Dermis microvascular lymphatic vessel endothelial cell (primary cell): ENCODE results near the gene TFAP2C. TPM values are rescaled to one million over a fixed set of nuclear protein-coding genes. Genes with fewer than 3 reads are reported as not detected.
"Not testable (repeated sequence)": the region's sequence is repeated elsewhere in the genome, so short reads cannot be mapped to it uniquely, and the experiment has no call there.

Source experiments
- DNase-seq, 2 donors: peaks; one replicate each; pipeline versions ENCODE4 v3.0.0 to v3.0.0-alpha.2; 2010; ENCODE audit warnings: low read depth in 2 of 2
- total RNA-seq: library from RNA; depleted of rRNA; stranded (reverse); fragments of >200 nt; gene quantifications from 2 replicates; pipeline ENCODE4 v1.2.1, GENCODE V29; 2014

TFAP2C gene
- total RNA-seq, 1 donor from 2014 or later = not detected

DNA sequence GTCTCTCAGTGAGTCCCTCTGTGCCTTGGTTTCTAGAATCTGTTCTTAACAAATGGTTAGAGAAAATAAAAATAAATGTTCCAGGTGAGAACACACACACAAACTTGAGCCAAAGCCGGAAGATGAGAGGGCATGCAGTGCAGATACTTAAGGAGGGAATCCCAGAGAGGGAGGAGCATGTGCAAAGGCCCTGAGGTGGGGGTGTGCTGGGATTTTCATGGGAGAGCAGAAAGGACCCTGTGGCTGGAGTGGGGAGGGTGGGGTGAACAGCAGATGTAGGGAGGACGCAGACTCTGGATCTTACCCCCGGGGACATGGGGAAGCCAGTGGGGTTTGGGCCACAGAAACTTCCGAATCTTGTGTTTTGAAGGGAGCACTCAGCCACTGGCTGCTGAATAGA lies 17.5 kb downstream of the TFAP2C start:
- DNase-seq = no peak

DNA sequence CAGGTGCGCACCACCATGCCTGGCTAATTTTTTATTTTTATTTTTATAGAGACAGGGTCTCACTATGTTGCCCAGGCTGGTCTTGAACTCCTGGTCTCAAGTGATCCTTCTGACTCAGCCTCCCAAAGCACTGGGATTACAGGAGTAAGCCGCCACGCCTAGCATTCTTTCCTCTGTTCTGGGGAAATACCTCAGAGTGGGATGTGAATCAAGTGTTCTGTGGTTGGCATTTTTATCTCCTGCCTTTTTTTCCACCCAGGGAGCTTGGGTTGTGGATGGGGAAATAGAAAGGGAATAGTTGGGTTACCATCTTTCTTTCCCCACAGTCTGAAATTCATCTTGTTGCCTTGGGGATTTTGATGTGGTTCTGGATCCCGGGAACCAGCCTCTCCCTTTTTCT lies 24.1 kb downstream of the TFAP2C start:
- no peak for DNase-seq

DNA sequence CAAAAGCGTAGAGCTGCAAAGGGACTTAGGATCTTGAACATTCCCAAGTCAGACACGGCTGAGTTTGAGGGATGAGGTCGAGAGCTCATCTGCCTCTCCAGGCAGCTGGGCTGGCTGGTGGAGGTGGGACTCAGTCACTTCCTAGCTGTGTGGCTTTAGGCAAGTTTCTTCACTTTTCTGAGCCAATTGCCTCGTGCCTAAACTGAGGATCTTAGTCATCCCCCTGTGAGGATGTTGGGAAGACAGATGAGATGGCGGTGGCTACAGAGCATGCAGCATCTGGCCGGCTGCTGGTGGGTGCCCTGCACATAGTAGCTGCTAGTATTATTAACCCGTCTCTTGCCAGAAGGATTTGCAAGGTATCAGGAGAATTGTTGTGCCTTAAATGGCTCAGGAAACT lies 27.5 kb downstream of the TFAP2C start:
- DNase-seq = no peak

DNA sequence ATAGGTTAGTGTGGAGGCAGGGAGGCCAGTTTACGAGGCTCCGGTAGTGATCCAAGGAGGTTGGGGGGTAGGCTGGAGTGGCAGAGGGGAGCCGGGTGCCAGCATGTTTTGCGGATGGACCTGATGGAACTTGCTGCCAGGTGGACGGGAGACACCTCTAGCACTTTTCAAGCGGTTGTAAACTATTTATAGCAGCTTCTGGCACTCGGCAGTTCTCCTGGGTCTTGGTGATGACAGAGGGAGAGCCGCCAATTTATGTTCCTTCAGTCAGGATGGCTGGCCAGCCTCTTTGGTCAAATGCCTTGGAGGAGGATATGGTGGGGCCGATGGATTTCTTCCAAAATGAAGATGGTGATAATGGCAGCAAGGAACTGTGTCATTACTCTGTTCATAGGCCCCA lies 28.8 kb downstream of the TFAP2C start:
- no peak for DNase-seq

DNA sequence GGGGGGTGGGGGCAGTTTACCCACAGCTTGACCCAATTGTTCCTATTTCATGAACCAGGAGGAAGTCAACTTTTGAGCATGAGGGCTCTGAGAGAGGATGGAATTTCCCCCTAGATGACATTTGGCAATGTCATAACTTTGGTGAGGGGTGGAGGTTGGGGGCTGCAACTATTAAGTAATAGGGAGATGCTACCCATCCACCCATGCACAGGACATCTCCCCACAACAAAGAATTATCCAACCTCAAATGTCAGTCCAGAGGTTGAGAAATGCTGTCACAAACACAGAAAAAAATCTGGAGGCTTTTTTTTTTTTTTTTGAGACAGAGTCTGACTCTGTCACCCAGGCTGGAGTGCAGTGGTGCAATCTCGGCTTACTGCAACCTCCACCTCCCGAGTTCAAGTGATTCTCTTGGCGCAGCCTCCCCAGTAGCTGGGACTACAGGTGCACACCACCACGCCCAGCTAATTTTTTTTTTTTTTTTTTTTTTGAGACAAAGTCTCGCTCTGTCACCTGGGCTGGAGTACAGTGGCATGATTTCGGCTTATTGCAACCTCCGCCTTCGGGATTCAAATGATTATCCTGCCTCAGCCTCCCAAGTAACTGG lies 29.3 kb downstream of the TFAP2C start:
- not testable (repeated sequence) for DNase-seq

DNA sequence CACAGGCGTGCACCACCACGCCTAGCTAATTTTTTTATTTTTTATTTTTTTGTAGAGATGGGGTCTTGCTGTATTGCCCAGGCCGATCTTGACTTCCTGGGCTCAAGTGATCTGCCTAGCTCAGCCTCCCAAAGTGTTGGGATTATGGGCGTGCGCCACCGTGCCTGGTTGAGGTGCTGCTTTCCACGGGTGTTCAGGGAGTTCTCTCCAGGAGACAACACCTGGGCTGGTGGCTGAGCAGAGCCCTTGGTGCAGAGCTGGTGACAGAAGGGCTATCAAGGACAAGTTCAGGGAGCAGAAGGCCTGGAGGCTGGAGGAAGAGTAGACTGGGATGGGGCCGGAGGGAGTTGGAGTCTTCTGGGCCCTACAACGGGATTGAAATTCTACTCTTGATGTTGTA lies 34.6 kb downstream of the TFAP2C start:
- DNase-seq = no peak

DNA sequence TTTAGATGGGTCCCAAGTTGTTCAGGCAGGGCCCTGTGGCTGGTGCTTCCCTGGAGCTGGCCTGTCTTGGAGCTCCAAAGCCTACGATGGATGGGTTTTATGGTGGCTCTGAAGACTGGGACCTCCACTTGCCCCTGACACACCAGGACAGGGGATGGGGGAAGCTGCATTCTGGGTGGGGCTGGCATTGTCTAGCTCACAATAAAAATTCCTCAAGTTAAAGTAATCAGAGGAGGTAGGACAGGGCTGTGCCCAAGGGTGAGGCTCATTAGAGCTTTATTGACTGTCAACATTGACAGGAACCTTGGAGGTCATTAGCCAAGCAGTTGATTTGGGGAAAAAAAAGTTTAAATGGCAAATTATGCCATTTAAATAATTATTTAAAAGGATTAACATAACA lies 35.7 kb downstream of the TFAP2C start:
- no peak for DNase-seq

DNA sequence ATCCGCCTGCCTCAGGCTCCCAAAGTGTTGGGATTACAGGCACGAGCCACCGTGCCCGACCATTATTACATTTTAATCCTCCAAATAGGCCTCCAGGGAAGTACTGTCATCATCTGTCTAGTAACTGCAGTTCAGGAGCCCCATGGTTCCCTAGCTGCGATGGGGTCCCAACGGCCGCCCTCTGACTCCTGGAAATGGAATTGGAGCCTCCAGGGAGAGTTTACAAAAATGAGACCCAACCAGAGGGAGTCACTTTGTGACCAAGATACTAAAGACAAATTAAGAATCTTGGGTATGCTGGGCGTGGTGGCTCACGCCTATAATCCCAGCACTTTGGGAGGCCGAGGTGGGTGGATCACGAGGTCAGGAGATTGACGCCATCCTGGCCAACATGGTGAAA lies 36.7 kb downstream of the TFAP2C start:
- DNase-seq = no peak

DNA sequence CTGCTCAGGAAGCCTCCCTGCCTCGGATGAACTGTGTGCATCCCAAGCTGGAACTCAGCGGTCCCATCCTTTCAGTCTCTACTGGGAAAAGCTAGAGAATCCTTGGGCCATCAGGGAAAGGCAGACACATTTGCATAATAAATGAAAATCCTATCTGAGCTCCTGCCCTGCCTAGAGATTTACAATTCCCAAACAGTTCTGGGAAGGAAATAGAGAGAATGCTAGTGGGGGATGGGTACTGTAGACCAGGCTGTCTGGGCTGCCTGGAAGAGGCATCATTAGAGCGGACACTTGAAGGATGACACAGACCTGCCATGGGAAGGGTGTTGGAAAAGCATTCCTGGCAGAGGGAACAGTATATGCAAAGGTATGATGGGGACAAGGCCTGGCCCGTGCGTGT lies 44.3 kb downstream of the TFAP2C start:
- no peak for DNase-seq

DNA sequence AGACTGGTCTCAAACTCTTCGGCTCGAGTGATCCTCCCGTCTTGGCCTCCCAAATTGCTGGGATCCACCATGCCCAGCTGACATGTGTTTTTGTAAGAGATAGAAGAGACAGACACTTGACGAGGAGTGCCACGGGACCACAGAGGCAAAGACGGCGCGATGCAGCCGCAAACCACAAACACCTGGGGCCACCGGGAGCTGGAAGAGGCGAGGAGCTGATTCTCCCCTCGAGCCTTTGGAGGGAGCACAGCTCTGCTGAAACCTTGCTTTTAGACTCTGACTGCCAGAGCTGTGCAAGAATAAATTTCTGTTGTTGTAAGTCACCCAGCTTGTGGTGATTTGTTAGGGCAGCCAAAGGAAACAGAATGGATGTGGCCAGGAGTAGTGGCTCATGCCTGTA lies 46.9 kb downstream of the TFAP2C start:
- DNase-seq = no peak

DNA sequence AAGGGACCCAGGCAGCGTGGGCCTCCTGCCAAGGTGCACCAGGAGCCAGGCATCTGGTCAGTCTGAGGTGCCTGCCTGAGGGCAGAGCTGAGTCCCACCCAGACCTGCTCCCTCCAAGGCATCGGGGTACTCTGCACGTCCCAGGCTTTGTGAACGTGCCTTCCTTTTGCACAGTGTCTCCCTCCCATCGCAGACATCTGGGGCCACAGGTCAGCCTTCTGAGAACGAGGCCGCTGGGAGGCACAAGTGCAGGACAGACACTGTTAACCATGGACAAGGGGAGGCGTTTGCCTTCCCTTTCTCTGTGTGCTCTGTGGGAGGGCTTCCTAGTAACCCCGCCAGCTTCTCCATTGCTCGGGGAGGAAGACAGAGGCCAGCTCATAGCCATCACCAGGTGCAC lies 47.6 kb downstream of the TFAP2C start:
- DNase-seq = no peak

DNA sequence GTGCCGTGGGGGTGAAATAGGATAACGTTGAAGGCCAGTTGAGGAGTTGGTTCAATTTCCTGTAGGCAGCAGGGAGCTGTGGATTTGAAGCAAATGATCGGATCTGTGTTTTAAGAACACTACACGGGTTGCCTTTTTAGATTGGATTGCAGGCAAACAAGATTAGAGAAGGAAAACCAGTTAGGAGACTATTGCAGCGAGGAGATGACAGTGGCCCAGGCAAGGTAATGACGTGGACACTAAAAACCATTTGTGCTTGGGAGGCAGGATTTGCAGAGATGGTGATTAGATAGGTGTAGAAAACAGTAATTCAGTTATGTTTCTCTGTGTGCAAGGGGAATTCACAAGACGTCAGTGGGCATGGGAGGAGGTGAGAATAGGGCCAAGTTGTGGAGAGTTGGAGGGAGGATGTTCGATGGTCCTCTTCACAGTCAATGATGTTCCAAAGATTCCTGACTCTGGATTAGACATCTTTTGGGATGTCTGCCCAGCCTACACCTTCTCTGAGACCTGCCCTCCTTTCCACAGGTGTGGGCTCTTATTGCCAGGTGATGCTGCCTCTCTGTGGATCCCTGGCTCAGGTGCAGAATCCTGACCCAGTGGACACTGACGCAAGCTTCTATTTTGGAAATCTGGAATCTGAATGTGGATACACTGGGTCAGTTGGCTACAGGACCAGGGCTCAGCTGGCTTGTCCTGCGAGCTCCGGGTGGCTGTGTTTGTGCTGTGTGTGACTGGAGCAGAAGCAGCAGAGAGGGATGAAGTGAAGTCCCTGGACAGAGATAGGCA lies 54.2 kb downstream of the TFAP2C start:
- DNase-seq = no peak

DNA sequence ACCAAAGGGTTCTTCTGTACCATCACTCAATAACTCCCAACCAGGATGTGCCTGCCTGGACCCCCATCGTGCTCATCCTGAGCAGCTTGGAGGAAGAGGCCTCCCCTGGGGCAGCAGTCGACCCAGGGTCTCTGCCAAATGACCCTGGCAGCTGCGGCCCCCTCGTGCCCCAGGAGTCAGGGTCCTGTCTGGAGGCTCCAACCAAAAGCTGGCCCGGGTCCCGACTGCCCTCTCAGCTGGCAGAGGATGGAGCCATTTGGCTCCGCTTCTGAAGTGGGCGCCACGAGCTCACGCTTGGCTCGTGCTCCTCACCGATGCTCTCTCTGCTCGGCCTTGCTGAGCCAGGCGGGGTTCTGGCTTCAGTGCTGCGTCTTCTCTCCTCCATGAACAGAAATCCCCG lies 56.8 kb downstream of the TFAP2C start:
- no peak for DNase-seq

DNA sequence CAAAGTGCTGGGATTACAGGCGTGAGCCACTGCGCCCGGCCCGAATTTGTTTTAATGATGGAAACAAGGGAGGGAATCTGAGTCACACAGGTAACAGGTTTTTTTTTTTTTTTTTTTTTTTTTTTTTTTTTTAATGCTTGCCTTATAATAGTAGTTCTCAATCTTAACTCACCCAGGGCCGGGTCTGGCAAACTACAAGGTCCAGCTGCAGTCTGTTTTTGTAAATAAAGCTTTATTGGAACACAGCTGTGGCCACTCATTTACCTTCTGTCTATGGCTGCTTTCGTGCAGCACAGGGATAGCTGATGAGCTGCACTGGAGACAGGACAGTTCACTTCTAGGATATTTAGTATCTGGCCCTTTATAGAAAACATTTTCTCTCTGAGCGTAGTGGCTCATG lies 58.0 kb downstream of the TFAP2C start:
- DNase-seq = no peak

DNA sequence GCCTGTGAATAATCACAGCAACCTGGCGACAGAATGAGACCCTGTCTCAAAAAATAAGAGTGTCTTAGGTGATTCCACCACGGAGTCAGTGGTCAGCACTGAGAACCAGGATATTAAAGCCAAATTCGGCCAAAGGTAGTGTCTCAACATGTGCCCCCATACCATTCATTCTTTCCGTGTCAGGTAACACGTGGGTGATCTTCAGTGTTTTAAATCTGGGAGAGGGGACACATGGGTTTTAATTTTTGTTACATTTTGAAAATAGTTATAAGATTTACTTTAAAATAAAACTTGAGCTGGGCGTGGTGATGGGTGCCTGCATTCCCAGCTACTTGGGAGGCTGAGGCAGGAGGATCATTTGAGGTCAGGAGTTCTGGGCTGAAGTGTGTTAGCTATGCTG lies 59.0 kb downstream of the TFAP2C start:
- DNase-seq = no peak

Other genes with a start within 250 kb of the TFAP2C start
- gene AURKA, start 237.1 kb upstream of the TFAP2C start, total RNA-seq = 9.7 and 27.5 TPM in 2 replicates
- gene CSTF1, start 236.7 kb upstream of the TFAP2C start, total RNA-seq = 22.6 and 35.3 TPM in 2 replicates
- under 0.01 and 0.13 TPM in 2 replicates for gene CASS4, start 217.0 kb upstream of the TFAP2C start, total RNA-seq
- gene RTF2, start 160.7 kb upstream of the TFAP2C start, total RNA-seq = 78.4 and 81.7 TPM in 2 replicates
- gene FAM209A, start 104.6 kb upstream of the TFAP2C start, total RNA-seq = 0.13 TPM in 2 replicates
- gene FAM209B, start 96.1 kb upstream of the TFAP2C start, total RNA-seq = 0.13 TPM in 1 of 2 replicates, not detected in the other